ENCODE measurements around the gene PDE5A. TPM values are rescaled to one million over a fixed set of nuclear protein-coding genes. Genes with fewer than 3 reads are reported as not detected.

PDE5A gene
- total RNA-seq, 1 experiment from 2014 or later: 5.0 TPM

GRCh38 chr4:119517361-119518229 is 111.0 kb downstream of the PDE5A start:
- Histone ChIP-seq H3K9ac (ENCODE audit: low read length) (no peak overlapping the region), H3K27ac (ENCODE audit: low read depth, low read length) (no peak overlapping the region), H3K27me3 (ENCODE audit: insufficient read depth, low read length) (no peaks in the 10 kb centered on the region), H3K79me2 (ENCODE audit: insufficient read depth, low read length) (no peaks in the 10 kb centered on the region), H2AFZ (ENCODE audit: low read depth, low read length, poor library complexity, severe bottlenecking) (no peak overlapping the region), H3K4me2 (ENCODE audit: low read length) (no peak overlapping the region), H3K4me1 (ENCODE audit: control insufficient read depth in 1 of 2, insufficient read depth in 2 of 2, low read length in 2 of 2) (no peaks in the 10 kb centered on the region), H3K9me3 (ENCODE audit: control insufficient read depth in 1 of 2, insufficient read depth in 1 of 2, low read depth in 1 of 2, low read length in 2 of 2) (no peaks in the 10 kb centered on the region), H3K36me3 (ENCODE audit: control insufficient read depth in 1 of 2, insufficient read depth in 2 of 2, low read length in 2 of 2) (peaks cover 2 to 6% of the 10 kb centered on the region in 2 experiments; a peak in 2 of 4 replicates), H3K9me2 (ENCODE audit: insufficient read depth) (no peaks in the 10 kb centered on the region), H4K20me1 (ENCODE audit: insufficient read depth) (no peaks in the 10 kb centered on the region), H3K4me3 (replicated peaks in 1 of 2; ENCODE audit: low read depth in 1 of 2, low read length in 2 of 2) (no peak overlapping the region)
- DNase-seq (ENCODE audit: low read depth, low spot score) (no peak), ATAC-seq (no peak)
- RAD21 ChIA-PET (ENCODE audit: low non-redundant PET in 1 of 2, low total read pairs in 2 of 2, uncharacterized antibody in 2 of 2, unreplicated experiment in 2 of 2): no interaction called here
- TF ChIP-seq CBX3 (IDR thresholded peaks at IDR 0.05; ENCODE audit: low read depth): no peak
- no peak for TF ChIP-seq YY1 (IDR thresholded peaks at IDR 0.05; ENCODE audit: extremely low read depth, insufficient replicate concordance, low read depth, low read length)
- no peak for TF ChIP-seq TCF7L2 (IDR thresholded peaks at IDR 0.05; ENCODE audit: borderline replicate concordance, extremely low read depth, insufficient read depth, insufficient read length)
- no peak for TF ChIP-seq EGR1 (IDR thresholded peaks at IDR 0.05; ENCODE audit: low read depth)
- no peak for TF ChIP-seq CEBPB (IDR thresholded peaks at IDR 0.05; ENCODE audit: low read depth)
- no peak for TF ChIP-seq MAX (IDR thresholded peaks at IDR 0.05)
- TF ChIP-seq POLR2A (IDR thresholded peaks at IDR 0.05; ENCODE audit: borderline replicate concordance, extremely low read depth, insufficient read depth, insufficient read length): no peak
- no peak for TF ChIP-seq JUND (IDR thresholded peaks at IDR 0.05)
- TF ChIP-seq ZFX (IDR thresholded peaks at IDR 0.05): no peak
- no TSS peak for BruUV-seq (replicated peaks)
- intact Hi-C loops (cut with micrococcal nuclease): no loop called here
- CTCF ChIA-PET: no interaction called here
- POLR2A ChIA-PET: no interaction called here

DNA sequence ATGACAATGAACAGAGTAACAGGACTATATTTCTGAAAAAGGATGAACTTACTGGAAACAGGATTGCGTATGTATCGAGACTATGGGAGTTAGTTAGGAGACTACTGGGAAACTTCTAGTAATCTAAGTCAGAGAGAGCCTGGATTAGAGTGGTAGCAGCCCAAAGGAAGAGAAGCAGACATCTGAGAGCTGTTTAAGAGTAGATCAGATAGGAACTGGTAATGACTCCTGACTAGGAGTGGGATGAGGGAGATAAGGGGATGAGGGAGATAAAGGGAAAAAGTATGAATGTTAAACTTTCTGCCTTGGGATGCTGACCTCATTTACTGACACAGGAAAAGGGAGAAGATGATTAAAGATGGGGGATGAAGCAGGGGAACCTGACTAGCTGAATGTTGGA is 116.2 kb downstream of the PDE5A start:
- TF ChIP-seq SRF (IDR thresholded peaks at IDR 0.05; ENCODE audit: low read depth) (no peak), POLR2A (IDR thresholded peaks at IDR 0.05; ENCODE audit: borderline replicate concordance, extremely low read depth, insufficient read depth, insufficient read length) (no peak), TCF7L2 (IDR thresholded peaks at IDR 0.05; ENCODE audit: borderline replicate concordance, extremely low read depth, insufficient read depth, insufficient read length) (no peak), EZH2phosphoT487 (IDR thresholded peaks at IDR 0.05; ENCODE audit: borderline replicate concordance) (no peak), SP1 (IDR thresholded peaks at IDR 0.05; ENCODE audit: low read depth) (no peak), EZH2 (IDR thresholded peaks at IDR 0.05) (no peak), JUND (IDR thresholded peaks at IDR 0.05) (no peak), EGR1 (IDR thresholded peaks at IDR 0.05; ENCODE audit: low read depth) (no peak), MAX (IDR thresholded peaks at IDR 0.05) (no peak), ZNF274 (IDR thresholded peaks at IDR 0.05; ENCODE audit: low read depth, low read length) (no peak)
- ChIA-PET RAD21 (ENCODE audit: low non-redundant PET in 1 of 2, low total read pairs in 2 of 2, uncharacterized antibody in 2 of 2, unreplicated experiment in 2 of 2) (no interaction called here), POLR2A (no interaction called here), CTCF (no interaction called here)
- H3K9me2 ChIP-seq (ENCODE audit: insufficient read depth): no peaks in the 10 kb centered on the region
- intact Hi-C loops (cut with micrococcal nuclease): no loop called here
- H4K20me1 ChIP-seq (ENCODE audit: insufficient read depth): no peaks in the 10 kb centered on the region
- no peaks in the 10 kb centered on the region for H3K4me1 ChIP-seq (ENCODE audit: control insufficient read depth in 1 of 2, insufficient read depth in 2 of 2, low read length in 2 of 2)
- ATAC-seq (no peak), DNase-seq (ENCODE audit: low read depth, low spot score) (no peak)
- no peaks in the 10 kb centered on the region for H3K9me3 ChIP-seq (ENCODE audit: control insufficient read depth in 1 of 2, insufficient read depth in 1 of 2, low read depth in 1 of 2, low read length in 2 of 2)
- no peak overlapping the region for H3K27ac ChIP-seq (ENCODE audit: low read depth, low read length)
- no peaks in the 10 kb centered on the region for H3K79me2 ChIP-seq (ENCODE audit: insufficient read depth, low read length)
- H2AFZ ChIP-seq (ENCODE audit: low read depth, low read length, poor library complexity, severe bottlenecking): no peak overlapping the region
- H3K27me3 ChIP-seq (ENCODE audit: insufficient read depth, low read length): no peaks in the 10 kb centered on the region
- peaks cover 2 to 6% of the 10 kb centered on the region in 2 experiments; a peak in 2 of 4 replicates for H3K36me3 ChIP-seq (ENCODE audit: control insufficient read depth in 1 of 2, insufficient read depth in 2 of 2, low read length in 2 of 2)
- H3K4me2 ChIP-seq (ENCODE audit: low read length): no peak overlapping the region
- H3K4me3 ChIP-seq (replicated peaks in 1 of 2; ENCODE audit: low read depth in 1 of 2, low read length in 2 of 2): no peak overlapping the region
- no TSS peak for BruUV-seq (replicated peaks)
- H3K9ac ChIP-seq (ENCODE audit: low read length): no peak overlapping the region
